ENCODE data around the gene TXNDC9.

- TF ChIP-seq CTCF (IDR thresholded peaks at IDR 0.05) (no peak), POLR2A (IDR thresholded peaks at IDR 0.05) (no peak)
Measured at GRCh38 chr2:99275882-99276281, 60.3 kb downstream of the TXNDC9 start.
